GM18868 (cell line): ENCODE measurements around the gene PRRG2.
A peak's percentile ranks its signal among the peaks of the same experiment; 100 is the strongest.

Source experiments
- ATAC-seq: cut with Tn5 transposase; IDR thresholded peaks from one replicate; pipeline ENCODE4 v1.9.1; 2021; ENCODE audit warnings: mild to moderate bottlenecking, moderate library complexity; ENCODE audit not compliant: unreplicated experiment

Gene PRRG2

DNA sequence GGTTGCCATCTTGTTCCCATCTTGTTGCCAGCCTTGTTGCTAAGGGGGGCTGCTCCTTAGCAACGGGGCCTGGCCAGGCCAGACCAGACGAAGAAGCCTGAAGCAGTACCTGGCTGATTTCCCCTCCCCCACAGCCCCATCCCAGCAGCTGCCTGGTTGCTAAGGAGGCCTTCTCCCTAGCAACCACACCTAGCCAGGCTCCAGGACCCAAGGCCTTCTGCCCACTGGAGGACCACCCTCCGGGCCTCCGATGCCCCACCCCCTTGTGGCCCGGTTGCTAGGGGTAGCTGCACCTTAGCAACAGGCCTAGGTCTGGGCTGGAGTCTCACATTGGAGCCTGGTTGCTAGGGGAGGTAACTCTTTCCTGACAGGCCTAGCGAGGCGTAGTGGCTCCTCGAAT, 3.9 kb downstream of the PRRG2 start:
- ATAC-seq: no peak

GRCh38 chr19:49587227-49587626, 6.1 kb downstream of the PRRG2 start:
- no peak for ATAC-seq

DNA sequence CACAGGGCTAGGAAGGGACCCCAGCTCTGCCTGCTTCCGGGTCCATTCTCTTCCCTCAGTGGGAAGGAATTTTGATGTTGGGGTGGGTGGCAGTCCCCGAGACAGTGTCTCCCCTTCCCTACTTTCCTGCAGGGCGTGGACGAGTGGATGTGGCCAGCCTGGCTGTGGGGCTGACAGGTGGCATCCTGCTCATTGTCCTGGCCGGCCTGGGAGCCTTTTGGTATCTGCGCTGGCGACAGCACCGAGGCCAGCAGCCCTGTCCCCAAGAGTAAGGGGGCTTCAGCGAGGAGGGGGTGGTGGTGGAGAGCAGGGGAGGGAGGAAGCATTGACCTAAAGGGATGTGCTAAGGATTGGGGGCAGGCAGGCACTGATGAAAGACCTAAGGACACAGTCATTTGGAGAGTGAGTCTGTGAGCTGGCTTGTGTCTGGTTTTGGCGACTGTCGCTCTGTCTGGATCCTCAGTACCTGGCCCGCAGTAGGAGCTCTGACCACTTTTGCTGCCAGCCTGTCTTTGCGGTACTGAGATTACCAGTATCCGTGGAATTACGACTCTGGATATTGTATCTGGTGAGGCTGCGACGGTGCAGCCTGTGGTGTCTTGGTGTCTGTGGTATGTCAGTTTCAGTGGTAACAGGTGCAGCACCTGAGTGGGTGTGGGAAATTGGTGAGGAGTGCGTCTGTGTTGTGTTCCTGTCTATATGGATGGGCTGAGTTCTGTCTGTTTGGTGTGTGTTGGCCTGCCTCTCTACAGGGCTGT, 7.4 kb downstream of the PRRG2 start:
- ATAC-seq: no peak

- no peak for ATAC-seq
Observed at GRCh38 chr19:49589502-49589905, 8.4 kb downstream of the PRRG2 start.

GRCh38 chr19:49590071-49590970, 9.2 kb downstream of the PRRG2 start:
- peak; percentile 60 for ATAC-seq

DNA sequence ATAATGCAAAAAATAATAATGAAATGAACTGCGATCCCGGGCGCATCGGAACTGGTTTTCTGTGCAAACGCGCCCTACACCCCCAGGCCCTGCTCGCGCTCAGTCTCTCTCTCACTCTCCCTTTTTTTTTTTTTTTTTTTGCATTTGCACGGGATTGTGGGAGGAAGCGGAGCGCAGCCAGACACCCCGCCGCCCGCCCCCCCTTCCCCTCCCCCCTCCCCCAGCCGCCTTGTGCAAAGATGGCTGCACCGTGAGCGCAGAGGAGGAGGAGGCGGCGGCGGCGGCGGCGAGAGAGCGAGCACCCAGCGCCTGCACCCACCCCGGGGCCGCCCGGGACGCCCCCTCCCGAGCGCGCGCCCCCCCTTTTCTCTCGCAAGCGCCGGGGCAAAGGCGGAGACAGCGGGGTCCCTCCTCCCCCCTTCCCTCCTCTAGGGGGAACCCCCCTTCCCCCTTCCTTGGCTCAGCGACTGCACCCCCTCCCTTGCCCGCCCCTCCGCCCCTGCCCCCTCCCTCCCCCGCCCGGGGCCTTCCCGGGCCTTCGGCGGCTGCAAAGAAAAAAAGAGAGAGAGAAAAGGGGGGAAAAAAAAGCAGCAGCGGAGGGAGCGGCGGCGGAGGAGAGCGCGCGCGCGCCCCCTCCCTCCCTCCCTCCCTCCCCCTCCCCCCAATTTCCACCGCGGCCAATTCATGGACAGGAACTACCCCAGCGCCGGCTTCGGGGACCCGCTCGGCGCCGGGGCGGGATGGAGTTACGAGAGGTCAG, 10.0 kb downstream of the PRRG2 start, which contains the start of gene PRR12:
PRR12 (plus strand) TSS at position 212 of the 760 bp plus-strand sequence; CDS start at position 685, 473 bp downstream.
- ATAC-seq: no peak

DNA sequence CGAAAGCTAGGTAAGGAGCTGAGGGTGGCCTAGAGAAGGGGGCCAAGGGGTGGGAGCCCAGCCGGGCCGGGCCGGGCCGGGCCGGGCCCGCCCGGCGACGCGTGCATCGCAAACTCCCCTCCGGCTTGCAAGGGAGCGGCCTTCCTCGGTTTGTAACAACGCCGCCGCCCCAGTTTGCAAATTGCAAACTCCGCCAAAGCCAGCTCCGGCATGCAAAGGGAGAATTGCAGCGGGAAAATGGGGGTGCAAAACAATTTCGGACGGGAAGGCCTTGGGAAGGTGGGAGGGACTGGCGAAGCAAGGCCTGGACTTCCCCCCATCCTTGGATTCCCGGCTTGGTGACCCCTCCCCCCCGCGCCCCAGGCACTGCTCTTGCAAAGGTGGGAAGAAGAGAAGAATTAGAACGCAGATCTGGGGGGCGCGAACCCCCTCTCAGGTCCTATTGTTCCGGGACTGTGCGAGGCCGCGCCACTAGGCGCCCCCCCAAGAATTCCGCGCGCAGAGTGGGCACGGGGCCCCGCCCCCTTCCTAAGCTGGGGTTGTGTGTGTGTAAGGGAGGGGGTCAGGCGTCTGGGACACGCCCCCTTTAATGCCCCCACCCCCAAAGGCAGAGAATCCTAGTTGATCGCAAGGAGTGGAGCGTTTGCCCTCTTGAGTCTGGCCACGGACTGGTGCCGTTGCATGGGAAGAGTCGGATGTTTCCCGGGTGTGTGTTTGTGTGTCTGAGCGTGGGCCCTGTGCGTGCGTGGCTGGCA, 10.8 kb downstream of the PRRG2 start:
- ATAC-seq: no peak

DNA sequence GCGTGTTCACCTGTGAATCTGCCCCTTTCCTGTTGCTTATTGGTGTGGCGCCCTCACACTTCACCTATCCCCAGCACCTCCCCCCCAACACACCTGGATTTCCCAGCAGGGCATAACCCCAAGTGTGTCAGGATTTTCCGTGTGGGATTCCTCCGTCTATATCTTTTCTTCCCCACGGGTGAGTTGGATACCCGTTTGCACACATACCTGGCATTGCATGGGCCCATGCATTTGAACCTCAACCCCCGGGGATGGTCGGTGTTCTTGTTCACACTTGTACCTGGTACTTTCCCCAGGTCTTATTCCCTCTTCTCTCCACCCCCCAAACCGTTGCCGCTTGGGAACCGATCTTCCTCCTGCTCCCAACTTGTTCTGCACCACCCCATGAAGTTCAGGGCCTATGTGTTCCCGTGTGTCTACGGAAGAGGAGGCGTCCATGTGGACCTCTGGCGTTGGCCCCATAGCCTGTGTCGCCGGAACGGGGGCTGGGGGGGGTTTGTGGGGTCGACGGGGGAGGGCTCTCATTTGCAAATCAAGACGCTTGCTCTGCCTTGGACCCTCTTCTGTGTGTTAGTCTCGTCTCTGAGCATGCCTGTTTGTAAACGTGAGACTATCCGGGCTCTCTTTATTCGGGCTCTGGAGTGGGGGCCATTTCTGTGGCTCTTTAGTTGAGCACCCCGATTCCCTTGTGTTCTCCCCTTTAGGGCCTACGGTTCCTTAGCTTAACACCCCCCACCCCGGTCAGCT, 11.5 kb downstream of the PRRG2 start:
- no peak for ATAC-seq

DNA sequence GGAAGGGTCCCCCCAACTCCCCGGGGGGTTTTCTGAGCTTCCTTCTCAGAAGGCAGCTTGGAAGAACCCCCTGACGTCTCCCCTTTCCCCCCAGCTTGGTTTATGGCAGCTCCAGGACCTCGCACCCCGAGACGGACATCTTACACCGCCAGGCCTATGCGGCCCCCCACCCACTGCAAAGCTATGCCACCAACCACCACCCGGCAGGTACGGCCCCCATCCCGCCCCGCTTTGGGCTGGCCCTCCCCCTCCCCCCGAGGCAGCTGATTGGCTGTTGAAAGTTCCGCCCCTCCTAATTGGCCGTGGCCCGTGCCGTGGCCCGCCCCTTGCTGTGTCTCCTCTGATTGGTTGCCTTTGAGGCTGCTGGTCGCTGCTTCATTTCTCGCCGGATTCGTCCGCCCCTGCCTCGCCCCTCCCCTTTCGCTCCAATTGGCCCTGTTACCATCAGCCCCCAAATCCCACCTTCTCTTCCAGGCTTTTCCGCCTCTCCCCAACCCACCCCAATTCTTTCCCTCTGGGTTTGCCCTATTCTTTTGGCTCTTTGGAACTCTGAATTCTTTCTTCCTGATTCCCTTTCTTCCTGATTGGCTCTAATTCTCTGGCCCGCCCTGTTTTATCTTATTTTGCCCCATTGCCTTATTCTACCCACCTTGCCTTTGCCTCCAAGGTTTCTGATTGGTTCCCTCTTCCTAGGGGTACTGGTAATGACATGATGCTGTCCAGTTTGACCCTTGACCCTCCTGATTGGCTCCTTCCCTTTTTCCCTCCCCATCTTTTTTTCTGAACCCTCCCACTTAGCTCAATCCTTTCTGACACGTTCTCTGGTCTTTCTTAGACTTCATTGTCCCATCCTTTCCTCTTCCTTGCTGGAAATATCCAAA, 12.4 kb downstream of the PRRG2 start:
- ATAC-seq: peak; percentile 50

GRCh38 chr19:49594157-49594992, 13.3 kb downstream of the PRRG2 start:
- no peak for ATAC-seq

- ATAC-seq: no peak
Observed at GRCh38 chr19:49594993-49595818, 14.1 kb downstream of the PRRG2 start.

GRCh38 chr19:49595819-49596404, 14.8 kb downstream of the PRRG2 start:
- no peak for ATAC-seq

DNA sequence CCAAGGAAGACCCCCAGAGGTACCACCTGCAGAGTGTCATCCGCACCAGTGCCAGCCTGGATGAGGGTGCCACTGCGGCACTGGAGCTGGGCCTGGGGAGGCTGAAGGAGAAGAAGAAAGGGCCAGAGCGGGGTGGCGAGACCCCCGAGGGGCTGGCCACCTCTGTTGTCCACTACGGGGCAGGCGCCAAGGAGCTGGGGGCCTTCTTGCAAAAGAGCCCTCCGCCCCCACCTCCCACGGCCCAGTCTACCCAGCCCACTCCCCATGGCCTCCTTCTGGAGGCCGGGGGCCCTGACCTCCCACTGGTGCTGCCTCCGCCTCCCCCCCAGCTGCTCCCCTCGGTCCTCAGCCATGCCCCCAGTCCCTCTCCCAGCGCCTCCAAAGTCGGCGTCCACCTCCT, 15.3 kb downstream of the PRRG2 start:
- no peak for ATAC-seq

DNA sequence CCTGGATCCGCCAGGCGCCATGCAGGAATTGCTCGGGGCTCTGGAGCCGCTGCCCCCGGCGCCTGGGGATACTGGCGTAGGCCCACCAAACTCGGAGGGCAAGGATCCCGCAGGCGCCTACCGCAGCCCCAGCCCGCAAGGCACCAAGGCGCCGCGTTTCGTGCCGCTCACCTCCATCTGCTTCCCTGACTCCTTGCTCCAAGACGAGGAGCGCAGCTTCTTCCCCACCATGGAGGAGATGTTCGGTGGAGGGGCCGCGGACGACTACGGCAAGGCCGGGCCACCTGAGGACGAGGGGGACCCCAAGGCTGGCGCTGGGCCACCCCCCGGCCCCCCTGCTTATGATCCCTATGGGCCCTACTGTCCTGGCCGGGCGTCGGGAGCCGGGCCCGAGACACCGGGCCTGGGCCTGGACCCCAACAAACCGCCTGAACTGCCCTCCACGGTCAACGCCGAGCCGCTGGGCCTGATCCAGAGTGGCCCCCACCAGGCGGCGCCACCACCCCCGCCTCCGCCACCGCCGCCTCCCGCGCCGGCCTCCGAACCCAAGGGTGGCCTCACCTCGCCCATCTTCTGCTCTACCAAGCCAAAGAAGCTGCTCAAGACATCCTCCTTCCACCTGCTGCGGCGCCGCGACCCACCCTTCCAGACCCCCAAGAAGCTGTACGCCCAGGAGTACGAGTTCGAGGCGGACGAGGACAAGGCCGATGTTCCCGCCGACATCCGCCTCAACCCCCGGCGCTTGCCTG, 16.0 kb downstream of the PRRG2 start:
- ATAC-seq: no peak

DNA sequence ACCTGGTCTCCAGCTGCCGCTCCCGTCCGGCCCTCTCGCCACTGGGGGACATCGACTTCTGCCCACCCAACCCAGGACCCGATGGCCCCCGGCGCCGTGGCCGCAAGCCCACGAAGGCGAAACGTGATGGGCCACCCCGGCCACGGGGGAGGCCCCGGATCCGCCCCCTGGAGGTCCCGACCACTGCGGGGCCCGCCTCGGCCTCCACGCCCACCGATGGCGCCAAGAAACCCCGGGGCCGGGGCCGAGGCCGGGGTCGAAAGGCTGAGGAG, 16.5 kb downstream of the PRRG2 start:
- ATAC-seq: no peak
